Activated B cell treated with CpG ODN at 0.5 μM for 24 hours (primary cell): Measurements from ENCODE around the gene SERPINB5. TPM values are rescaled to one million over a fixed set of nuclear protein-coding genes. Genes with fewer than 3 reads are reported as not detected.
"Not testable (repeated sequence)": the region's sequence is repeated elsewhere in the genome, so short reads cannot be mapped to it uniquely, and the experiment has no call there.

Source experiments
- ATAC-seq: fragments of 200-7000 bp; cut with Tn5 transposase; one replicate; pipeline ENCODE4 v1.10.0; 2021; ENCODE audit warnings: low read depth, mild to moderate bottlenecking, moderate library complexity
- CTCF ChIA-PET: fragments of 350-600 bp; sonication (Branson Sonifier 250); formaldehyde crosslinking; loops from one replicate; lab custom pipeline; 2021; ENCODE audit warnings: antibody characterized with exemption; lab: Charles Lee
- POLR2A ChIA-PET: fragments of 350-600 bp; sonication (Branson Sonifier 250); formaldehyde crosslinking; loops from one replicate; lab custom pipeline; 2021; ENCODE audit warnings: antibody characterized with exemption; lab: Charles Lee
- DNase-seq: peaks from one replicate; pipeline ENCODE4 v3.0.0; 2022
- H3K27ac Mint-ChIP-seq: one replicate; pipeline ENCODE4 v1.8.0; 2020; ENCODE audit warnings: mixed read lengths
- H3K27me3 Mint-ChIP-seq: one replicate; pipeline ENCODE4 v1.8.0; 2021; ENCODE audit warnings: mixed read lengths
- H3K36me3 Mint-ChIP-seq: one replicate; pipeline ENCODE4 v1.8.0; 2021; ENCODE audit warnings: low read depth, mixed read lengths
- H3K4me1 Mint-ChIP-seq: one replicate; pipeline ENCODE4 v1.8.0; 2021; ENCODE audit warnings: mixed read lengths
- H3K4me3 Mint-ChIP-seq: one replicate; pipeline ENCODE4 v1.8.0; 2020; ENCODE audit warnings: mild to moderate bottlenecking, mixed read lengths
- H3K9me3 Mint-ChIP-seq: one replicate; pipeline ENCODE4 v1.8.0; 2020; ENCODE audit warnings: mixed read lengths
- CTCF ChIP-seq: fragments of 200-600 bp; IDR thresholded peaks from one replicate; pipeline ENCODE4 v1.8.0; 2022; ENCODE audit warnings: antibody characterized with exemption, mild to moderate bottlenecking
- intact Hi-C: fragments of 100-400 bp; cut with micrococcal nuclease; formaldehyde crosslinking; loops from one replicate; pipeline ENCODE4 v1.15.1; 2024
- total RNA-seq: library from RNA; stranded (reverse); gene quantifications from 2 replicates; pipeline ENCODE4 v1.2.3, GENCODE V29; 2022

The SERPINB5 gene
- total RNA-seq, 1 donor from 2014 or later, result not detected

- ChIA-PET POLR2A (no interaction called here), CTCF (interaction anchor here (0.6 kb wide), 1 partner anchor 1183 kb away, joined by 5 read pairs; no protein-coding TSS in a partner anchor)
- ATAC-seq, result no peak
- intact Hi-C loops, result no loop called here
- no peak for TF ChIP-seq CTCF
- H3K4me3 Mint-ChIP-seq, result no peak overlapping the region
- H3K36me3 Mint-ChIP-seq, result no peaks in the 10 kb centered on the region
- H3K27me3 Mint-ChIP-seq, result no peaks in the 10 kb centered on the region
- no peak for DNase-seq
- no peaks in the 10 kb centered on the region for H3K4me1 Mint-ChIP-seq
- no peak overlapping the region for H3K27ac Mint-ChIP-seq
- H3K9me3 Mint-ChIP-seq, result no peaks in the 10 kb centered on the region
Measured at GRCh38 chr18:63451799-63452660, 24.7 kb upstream of the SERPINB5 start.

DNA sequence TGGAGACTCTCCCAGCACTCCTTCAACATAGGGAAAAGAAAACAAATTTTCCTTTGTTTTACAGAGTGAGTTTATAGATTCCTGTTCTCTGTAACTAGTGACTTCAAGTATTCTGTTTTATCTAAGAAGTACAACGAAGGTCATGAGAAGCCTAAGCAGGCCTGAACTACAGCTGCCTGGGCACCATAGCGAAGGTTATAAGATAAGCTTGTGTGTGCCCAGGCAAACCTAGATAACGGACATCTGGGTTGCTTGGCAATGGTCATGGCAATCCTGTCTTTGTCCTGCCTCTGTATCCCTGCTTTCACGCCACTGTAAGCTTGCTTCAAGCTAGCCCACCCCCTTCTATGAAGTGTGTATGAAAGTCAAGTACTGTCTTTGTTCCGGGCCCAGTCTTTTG, 24.0 kb upstream of the SERPINB5 start:
- intact Hi-C loops, DNase-seq, CTCF ChIA-PET, H3K27me3 Mint-ChIP-seq, H3K9me3 Mint-ChIP-seq, ATAC-seq, H3K4me3 Mint-ChIP-seq, H3K27ac Mint-ChIP-seq, H3K4me1 Mint-ChIP-seq, H3K36me3 Mint-ChIP-seq: not testable (repeated sequence)
- POLR2A ChIA-PET, result interaction anchor here (0.6 kb wide), 1 partner anchor 12 kb away, joined by 5 read pairs; no protein-coding TSS in a partner anchor

- POLR2A ChIA-PET, result no interaction called here
- no peaks in the 10 kb centered on the region for H3K4me1 Mint-ChIP-seq
- H3K27ac Mint-ChIP-seq, result no peak overlapping the region
- no peak for TF ChIP-seq CTCF
- H3K9me3 Mint-ChIP-seq, result no peaks in the 10 kb centered on the region
- intact Hi-C loops, result no loop called here
- H3K27me3 Mint-ChIP-seq, result peaks cover 6% of the 10 kb centered on the region
- no peak for ATAC-seq
- no peak overlapping the region for H3K4me3 Mint-ChIP-seq
- DNase-seq, result no peak
- no peaks in the 10 kb centered on the region for H3K36me3 Mint-ChIP-seq
- CTCF ChIA-PET, result no interaction called here
Measured at GRCh38 chr18:63454497-63454896, 22.3 kb upstream of the SERPINB5 start.

GRCh38 chr18:63457977-63458376, 18.8 kb upstream of the SERPINB5 start:
- no peaks in the 10 kb centered on the region for H3K9me3 Mint-ChIP-seq

GRCh38 chr18:63460414-63460813, 16.3 kb upstream of the SERPINB5 start:
- H3K27ac Mint-ChIP-seq, result no peak overlapping the region
- H3K27me3 Mint-ChIP-seq, result peaks cover 8% of the 10 kb centered on the region
- CTCF ChIA-PET, result no interaction called here
- no peak overlapping the region for H3K4me3 Mint-ChIP-seq
- H3K4me1 Mint-ChIP-seq, result no peaks in the 10 kb centered on the region
- ATAC-seq, result no peak
- POLR2A ChIA-PET, result no interaction called here
- DNase-seq, result no peak
- intact Hi-C loops, result no loop called here
- H3K36me3 Mint-ChIP-seq, result no peaks in the 10 kb centered on the region
- no peak for TF ChIP-seq CTCF
- H3K9me3 Mint-ChIP-seq, result no peaks in the 10 kb centered on the region

More at GRCh38 chr18:63457977-63458376, 18.8 kb upstream of the SERPINB5 start:
- intact Hi-C loops, result no loop called here
- H3K36me3 Mint-ChIP-seq, result no peaks in the 10 kb centered on the region
- no peak overlapping the region for H3K4me3 Mint-ChIP-seq
- H3K27me3 Mint-ChIP-seq, result peaks cover 8% of the 10 kb centered on the region
- DNase-seq (no peak), ATAC-seq (no peak)
- no peak overlapping the region for H3K27ac Mint-ChIP-seq
- TF ChIP-seq CTCF, result no peak
- ChIA-PET CTCF (no interaction called here), POLR2A (no interaction called here)
- H3K4me1 Mint-ChIP-seq, result no peaks in the 10 kb centered on the region
